ENCODE results near the gene TRIP4.

Gene TRIP4

GRCh38 chr15:64426845-64427465 lies 39.3 kb downstream of the TRIP4 start:
- Histone ChIP-seq H3K9me2 (ENCODE audit: low read depth, low read length) (no peaks in the 10 kb centered on the region), H3K4me1 (ENCODE audit: insufficient read depth, low read length, severe bottlenecking) (no peaks in the 10 kb centered on the region), H3K27ac (ENCODE audit: low read depth, low read length, poor library complexity, severe bottlenecking) (no peak overlapping the region), H3F3A (ENCODE audit: insufficient read depth, low read length) (no peaks in the 10 kb centered on the region), H2AFZ (ENCODE audit: low read length) (no peak overlapping the region), H3K36me3 (ENCODE audit: insufficient read depth, low read length) (peaks cover 27% of the 10 kb centered on the region; the same call in 1 of the 2 replicates), H3K4me3 (ENCODE audit: low read depth, low read length, poor library complexity, severe bottlenecking) (no peak overlapping the region), H3K79me2 (ENCODE audit: insufficient read depth, low read length) (no peaks in the 10 kb centered on the region), H3K4me2 (ENCODE audit: low read length) (no peak overlapping the region), H4K20me1 (ENCODE audit: insufficient read depth, low read length) (no peaks in the 10 kb centered on the region), H3K9me3 (ENCODE audit: low read length) (no peaks in the 10 kb centered on the region), H3K9ac (ENCODE audit: low read length) (no peak overlapping the region), H3K27me3 (ENCODE audit: insufficient read depth, low read length) (no peaks in the 10 kb centered on the region)
- TF ChIP-seq CTCF (IDR thresholded peaks at IDR 0.05; ENCODE audit: low read length) (peak; percentile 30; the same call in 1 of the 2 replicates), EZH2 (IDR thresholded peaks at IDR 0.05; ENCODE audit: borderline replicate concordance, low read length) (no peak)

- Histone ChIP-seq H2AFZ (ENCODE audit: low read length) (no peak overlapping the region), H3K79me2 (ENCODE audit: insufficient read depth, low read length) (no peaks in the 10 kb centered on the region), H3K9me3 (ENCODE audit: low read length) (no peaks in the 10 kb centered on the region), H3K27ac (ENCODE audit: low read depth, low read length, poor library complexity, severe bottlenecking) (no peak overlapping the region), H3K36me3 (ENCODE audit: insufficient read depth, low read length) (peaks cover 12% of the 10 kb centered on the region; the same call in 1 of the 2 replicates), H3K4me2 (ENCODE audit: low read length) (no peak overlapping the region), H4K20me1 (ENCODE audit: insufficient read depth, low read length) (no peaks in the 10 kb centered on the region), H3K9me2 (ENCODE audit: low read depth, low read length) (no peaks in the 10 kb centered on the region), H3K4me1 (ENCODE audit: insufficient read depth, low read length, severe bottlenecking) (no peaks in the 10 kb centered on the region), H3K9ac (ENCODE audit: low read length) (no peak overlapping the region), H3K4me3 (ENCODE audit: low read depth, low read length, poor library complexity, severe bottlenecking) (no peak overlapping the region), H3F3A (ENCODE audit: insufficient read depth, low read length) (no peaks in the 10 kb centered on the region), H3K27me3 (ENCODE audit: insufficient read depth, low read length) (no peaks in the 10 kb centered on the region)
- TF ChIP-seq CTCF (IDR thresholded peaks at IDR 0.05; ENCODE audit: low read length) = no peak
- TF ChIP-seq EZH2 (IDR thresholded peaks at IDR 0.05; ENCODE audit: borderline replicate concordance, low read length) = no peak
These were observed 41.8 kb downstream of the TRIP4 start for GRCh38 chr15:64429448-64429847.

- H3K9me2 ChIP-seq (ENCODE audit: low read depth, low read length) = no peaks in the 10 kb centered on the region
- H3K27me3 ChIP-seq (ENCODE audit: insufficient read depth, low read length) = no peaks in the 10 kb centered on the region
- no peak overlapping the region for H2AFZ ChIP-seq (ENCODE audit: low read length)
- no peaks in the 10 kb centered on the region for H3K79me2 ChIP-seq (ENCODE audit: insufficient read depth, low read length)
- no peaks in the 10 kb centered on the region for H3F3A ChIP-seq (ENCODE audit: insufficient read depth, low read length)
- TF ChIP-seq EZH2 (IDR thresholded peaks at IDR 0.05; ENCODE audit: borderline replicate concordance, low read length) (no peak), CTCF (IDR thresholded peaks at IDR 0.05; ENCODE audit: low read length) (no peak)
- no peaks in the 10 kb centered on the region for H3K4me1 ChIP-seq (ENCODE audit: insufficient read depth, low read length, severe bottlenecking)
- no peak overlapping the region for H3K4me2 ChIP-seq (ENCODE audit: low read length)
- H4K20me1 ChIP-seq (ENCODE audit: insufficient read depth, low read length) = no peaks in the 10 kb centered on the region
- H3K9ac ChIP-seq (ENCODE audit: low read length) = no peak overlapping the region
- peaks cover 11% of the 10 kb centered on the region; the same call in 1 of the 2 replicates for H3K36me3 ChIP-seq (ENCODE audit: insufficient read depth, low read length)
- H3K27ac ChIP-seq (ENCODE audit: low read depth, low read length, poor library complexity, severe bottlenecking) = no peak overlapping the region
- H3K9me3 ChIP-seq (ENCODE audit: low read length) = no peaks in the 10 kb centered on the region
- H3K4me3 ChIP-seq (ENCODE audit: low read depth, low read length, poor library complexity, severe bottlenecking) = no peak overlapping the region
These were observed 42.5 kb downstream of the TRIP4 start for GRCh38 chr15:64430000-64430735.
